Measurements from ENCODE around the gene SIK3.

GRCh38 chr11:117039270-117039669 lies 59.0 kb downstream of the SIK3 start:
- no peak for TF ChIP-seq FOXP2 (optimal IDR thresholded peaks at IDR 0.05; ENCODE audit: control extremely low read depth, extremely low read length, insufficient read depth)
- no peak for TF ChIP-seq POLR2AphosphoS5 (IDR thresholded peaks at IDR 0.05; ENCODE audit: borderline replicate concordance, low read depth, low read length)
- TF ChIP-seq EZH2 (IDR thresholded peaks at IDR 0.05), result no peak

Measured in SK-N-MC (cell line).